GM21529 (cell line): Measurements from ENCODE around the gene LAMA1.
"Not testable (repeated sequence)": the region's sequence is repeated elsewhere in the genome, so short reads cannot be mapped to it uniquely, and the experiment has no call there.

ENCODE experiments used
- ATAC-seq: cut with Tn5 transposase; IDR thresholded peaks from one replicate; pipeline ENCODE4 v1.9.1; 2021; ENCODE audit not compliant: unreplicated experiment

The LAMA1 gene, protein sequence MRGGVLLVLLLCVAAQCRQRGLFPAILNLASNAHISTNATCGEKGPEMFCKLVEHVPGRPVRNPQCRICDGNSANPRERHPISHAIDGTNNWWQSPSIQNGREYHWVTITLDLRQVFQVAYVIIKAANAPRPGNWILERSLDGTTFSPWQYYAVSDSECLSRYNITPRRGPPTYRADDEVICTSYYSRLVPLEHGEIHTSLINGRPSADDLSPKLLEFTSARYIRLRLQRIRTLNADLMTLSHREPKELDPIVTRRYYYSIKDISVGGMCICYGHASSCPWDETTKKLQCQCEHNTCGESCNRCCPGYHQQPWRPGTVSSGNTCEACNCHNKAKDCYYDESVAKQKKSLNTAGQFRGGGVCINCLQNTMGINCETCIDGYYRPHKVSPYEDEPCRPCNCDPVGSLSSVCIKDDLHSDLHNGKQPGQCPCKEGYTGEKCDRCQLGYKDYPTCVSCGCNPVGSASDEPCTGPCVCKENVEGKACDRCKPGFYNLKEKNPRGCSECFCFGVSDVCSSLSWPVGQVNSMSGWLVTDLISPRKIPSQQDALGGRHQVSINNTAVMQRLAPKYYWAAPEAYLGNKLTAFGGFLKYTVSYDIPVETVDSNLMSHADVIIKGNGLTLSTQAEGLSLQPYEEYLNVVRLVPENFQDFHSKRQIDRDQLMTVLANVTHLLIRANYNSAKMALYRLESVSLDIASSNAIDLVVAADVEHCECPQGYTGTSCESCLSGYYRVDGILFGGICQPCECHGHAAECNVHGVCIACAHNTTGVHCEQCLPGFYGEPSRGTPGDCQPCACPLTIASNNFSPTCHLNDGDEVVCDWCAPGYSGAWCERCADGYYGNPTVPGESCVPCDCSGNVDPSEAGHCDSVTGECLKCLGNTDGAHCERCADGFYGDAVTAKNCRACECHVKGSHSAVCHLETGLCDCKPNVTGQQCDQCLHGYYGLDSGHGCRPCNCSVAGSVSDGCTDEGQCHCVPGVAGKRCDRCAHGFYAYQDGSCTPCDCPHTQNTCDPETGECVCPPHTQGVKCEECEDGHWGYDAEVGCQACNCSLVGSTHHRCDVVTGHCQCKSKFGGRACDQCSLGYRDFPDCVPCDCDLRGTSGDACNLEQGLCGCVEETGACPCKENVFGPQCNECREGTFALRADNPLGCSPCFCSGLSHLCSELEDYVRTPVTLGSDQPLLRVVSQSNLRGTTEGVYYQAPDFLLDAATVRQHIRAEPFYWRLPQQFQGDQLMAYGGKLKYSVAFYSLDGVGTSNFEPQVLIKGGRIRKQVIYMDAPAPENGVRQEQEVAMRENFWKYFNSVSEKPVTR (N-terminal part only)

DNA sequence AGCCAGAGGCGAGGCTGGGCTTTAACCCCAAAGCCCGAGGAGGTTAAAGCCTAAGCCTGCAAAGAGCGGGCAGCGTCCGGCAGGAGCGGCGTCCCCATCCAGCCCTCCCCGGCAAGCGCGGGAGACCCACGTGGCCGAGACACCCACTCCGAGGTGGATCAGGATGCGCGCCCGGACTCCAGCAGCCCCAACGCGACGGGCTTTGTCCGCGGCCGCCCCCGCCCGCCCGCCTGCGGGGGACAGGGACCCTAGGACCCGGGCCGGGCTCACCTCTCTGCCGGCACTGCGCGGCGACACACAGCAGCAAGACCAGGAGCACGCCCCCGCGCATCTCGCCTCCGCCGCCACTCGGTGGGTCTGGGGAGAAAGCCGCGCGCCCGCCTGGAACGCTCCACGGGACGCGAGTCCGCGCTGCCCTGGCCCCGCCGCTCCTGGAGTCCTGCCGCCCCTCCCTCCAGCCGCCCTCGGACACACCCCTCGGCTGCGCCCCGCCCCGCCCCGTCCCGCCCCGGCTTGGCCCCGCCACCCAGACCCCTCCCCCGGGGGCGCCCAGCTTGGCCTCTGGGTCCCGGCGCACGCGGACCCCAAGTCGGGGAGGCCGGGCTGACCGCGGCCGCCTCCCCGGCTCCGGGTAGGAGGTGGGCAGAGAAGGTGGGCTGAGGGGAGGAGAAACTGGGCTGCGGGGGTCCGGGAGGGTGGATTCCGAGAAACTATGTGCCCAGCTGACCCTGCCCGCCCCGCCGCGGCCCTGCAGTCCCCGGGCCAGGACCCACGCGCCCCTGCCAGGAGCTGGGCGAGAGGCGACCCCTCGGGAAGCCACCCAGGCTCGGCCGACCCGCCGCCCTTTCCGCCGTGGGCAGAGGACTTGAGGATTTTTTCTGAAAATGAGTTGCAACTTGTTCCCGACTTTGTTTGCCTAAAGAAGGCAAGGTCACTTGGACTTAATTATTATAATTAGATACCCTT is at the start of gene LAMA1:
Gene LAMA1 (minus strand): TSS at position 408 of the 966 bp plus-strand sequence. CDS start 77 bp downstream, at position 331.
- ATAC-seq: no peak

DNA sequence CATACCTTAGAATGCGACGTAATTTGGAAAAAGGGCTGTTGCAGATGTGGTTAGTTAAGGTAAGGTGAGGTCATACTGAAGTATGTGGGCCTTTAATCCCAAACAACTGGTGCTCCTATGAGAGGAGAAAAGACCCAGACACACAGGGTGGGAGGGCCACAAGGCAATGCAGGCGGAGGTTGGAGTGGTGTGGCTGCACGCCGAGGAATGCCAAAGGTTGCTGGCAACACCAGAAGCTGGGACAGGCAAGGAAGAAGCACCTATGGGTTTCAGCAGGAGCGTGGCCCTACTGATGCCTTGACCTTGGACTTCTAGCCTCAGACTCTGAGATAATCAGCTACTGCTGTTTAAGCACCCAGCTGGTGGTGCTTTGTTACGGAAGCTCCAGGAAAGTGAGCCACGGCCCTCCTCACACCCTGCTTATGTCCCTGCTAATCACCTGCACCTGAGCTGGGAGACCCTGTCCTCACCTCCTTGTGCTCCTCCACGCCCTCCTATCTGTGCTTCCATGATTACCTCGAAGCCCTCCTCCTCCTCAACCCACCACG is 48.3 kb upstream of the LAMA1 start:
- ATAC-seq: no peak

DNA sequence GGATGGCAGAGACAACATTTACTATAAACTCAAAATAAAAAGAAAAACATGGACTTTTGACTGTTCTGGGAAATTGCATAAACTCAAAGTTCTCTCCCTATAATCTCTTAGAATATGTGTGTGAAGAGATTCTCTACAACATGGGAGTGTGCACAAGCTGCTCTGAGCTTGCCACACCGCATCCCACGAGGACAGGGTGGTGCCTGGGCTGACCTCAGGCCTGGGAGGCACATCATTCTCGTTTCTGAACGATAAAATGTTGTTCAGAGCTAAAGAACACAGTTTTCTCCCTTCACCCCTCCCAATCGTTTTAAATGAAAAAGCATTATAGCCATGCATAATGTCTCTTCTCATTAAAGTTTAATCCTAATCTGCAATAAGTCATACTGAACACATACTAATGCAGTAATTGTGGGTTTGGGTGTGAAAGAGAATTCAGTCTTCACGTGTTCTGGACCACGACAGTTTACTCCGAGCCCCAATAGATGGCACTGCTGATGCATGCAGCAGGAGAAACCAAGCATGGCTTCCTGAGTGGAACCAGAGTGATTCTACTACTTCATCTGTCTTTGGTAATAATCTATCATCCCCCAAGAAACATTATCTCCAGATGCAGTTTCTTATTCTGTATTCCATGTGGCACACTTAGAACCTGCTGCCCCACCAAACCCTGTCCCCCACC is 46.9 kb upstream of the LAMA1 start:
- ATAC-seq: no peak

DNA sequence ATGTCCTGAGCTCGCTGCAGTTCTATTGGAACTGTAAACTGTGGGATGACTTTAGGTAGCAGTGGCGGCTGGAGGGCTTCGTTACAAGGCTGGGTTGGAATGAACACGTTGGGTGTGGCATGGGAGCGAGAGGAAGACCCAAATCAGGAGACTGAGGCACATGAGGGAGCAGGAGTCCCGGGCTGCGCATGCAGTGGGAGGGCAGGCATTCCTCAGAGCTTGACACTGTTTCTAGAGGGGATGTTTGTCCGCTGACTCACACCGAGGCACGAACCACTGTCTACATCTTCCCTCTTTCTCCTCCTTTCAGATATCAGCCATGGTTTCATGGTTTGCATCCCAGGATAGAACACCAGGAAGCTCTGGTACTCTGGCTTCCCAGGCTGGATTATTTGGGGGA is 40.6 kb upstream of the LAMA1 start:
- no peak for ATAC-seq

DNA sequence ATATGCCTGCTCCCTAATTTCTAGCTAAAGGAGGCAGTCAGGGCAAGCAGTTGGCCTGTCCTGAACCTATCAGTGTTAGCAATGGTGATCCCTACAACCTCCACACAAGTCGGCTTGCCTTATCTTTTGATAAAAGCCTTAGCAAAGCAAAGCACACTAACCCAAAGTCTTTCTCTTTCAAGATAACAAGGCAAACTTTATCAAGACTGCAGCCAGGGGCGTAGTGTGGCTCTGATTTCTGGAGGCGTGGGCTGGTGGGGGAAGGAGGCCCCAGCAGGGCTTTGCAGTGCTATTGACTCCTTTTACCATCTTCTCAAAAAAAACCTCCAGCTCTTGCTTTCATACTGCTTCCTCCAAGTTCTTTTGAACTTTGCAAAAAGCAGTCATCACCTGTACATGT is 40.2 kb upstream of the LAMA1 start:
- ATAC-seq: no peak

DNA sequence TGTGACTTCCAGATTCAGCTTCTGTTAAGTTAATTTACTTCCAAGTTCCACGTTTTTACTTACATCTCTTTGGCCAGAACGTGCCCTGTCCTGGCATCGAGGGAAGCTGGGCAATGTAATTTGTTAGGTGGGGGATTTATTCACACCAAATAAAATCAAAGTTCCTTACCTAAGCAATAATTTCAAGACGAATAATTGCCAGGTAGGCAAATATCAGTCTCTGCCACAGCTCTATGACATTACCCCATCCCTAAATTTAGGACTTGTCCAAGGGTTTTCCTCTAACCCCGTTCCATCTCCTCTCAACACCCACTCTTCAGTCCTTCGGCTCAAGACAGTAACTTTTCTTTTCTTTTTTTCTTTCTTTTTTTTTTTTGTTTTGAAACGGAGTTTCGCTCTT is 38.3 kb upstream of the LAMA1 start:
- ATAC-seq: no peak

DNA sequence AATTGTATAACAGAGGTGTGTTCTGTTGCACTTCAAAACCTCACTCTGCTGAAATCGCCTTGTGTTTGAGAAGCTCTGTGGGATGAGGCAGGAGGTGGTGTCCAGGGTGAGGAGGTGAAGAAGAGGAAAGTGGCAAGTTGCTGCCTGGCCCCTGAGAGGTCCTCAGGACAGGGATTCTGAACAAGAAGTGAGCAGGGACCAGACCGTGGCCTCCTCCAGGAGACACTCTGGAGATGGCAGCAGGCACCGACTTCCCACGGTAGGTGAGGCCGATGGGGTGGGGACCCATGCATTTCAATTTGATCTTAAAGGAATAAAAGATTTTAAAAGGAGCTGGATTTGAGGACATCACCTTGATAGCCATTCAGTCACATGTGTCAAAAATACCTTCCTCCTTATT is 37.5 kb upstream of the LAMA1 start:
- no peak for ATAC-seq

DNA sequence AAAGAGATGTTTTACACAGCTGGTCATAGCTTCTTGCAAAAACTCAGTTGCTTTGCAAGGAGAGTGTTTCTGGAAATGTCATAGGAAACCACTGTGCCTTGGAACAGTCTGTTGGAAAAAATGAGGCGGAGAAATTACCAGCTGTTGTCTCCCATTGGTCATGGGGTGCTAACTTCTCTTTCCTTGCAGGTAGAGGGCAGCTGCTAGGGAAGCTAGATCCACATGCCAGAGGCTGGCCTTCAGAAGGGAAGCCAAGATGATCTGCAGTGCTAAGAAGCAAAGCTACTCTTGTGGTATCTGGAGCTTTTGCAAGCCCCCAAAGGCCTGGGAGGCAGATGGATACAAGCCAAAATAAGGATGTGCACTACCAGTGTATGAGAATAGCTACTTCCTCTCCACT is 34.8 kb upstream of the LAMA1 start:
- ATAC-seq: no peak

DNA sequence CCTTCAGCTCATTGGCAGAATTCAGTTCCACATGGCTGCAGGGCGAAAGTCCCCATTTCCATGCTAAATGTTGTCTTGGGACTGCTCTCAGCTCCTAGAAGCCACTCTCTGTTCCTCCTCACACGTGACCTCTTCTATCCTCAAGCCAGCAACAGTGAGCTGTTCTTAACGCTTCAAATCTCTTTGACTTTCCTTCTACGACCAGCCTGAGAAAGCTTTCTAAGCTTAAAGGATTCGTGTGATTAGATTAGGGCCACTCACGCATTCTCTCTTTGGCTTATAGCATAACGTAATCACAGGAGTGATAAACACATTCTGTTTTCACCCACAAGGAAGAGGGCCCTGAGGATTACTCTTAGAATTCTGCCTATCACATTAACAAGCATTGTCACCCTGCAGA is 29.8 kb upstream of the LAMA1 start:
- ATAC-seq: no peak

DNA sequence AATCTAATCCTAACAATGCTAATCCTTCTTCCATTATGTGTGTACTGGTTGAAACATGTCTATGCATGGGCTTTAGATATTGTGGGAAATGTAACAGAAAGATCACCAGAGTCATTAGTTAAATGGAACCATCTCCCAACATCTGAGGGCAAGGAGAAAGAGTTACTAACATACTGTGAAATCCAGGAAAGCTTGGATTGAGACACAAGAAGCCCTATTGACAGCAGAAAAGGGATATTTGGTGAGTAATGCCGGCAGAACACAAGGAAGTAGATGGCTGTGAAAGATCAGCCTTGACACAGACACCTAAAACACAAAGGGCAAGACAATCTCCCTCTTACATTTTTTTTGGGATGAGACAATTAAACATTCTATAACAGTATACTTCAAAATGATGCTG is 28.5 kb upstream of the LAMA1 start:
- ATAC-seq: no peak

DNA sequence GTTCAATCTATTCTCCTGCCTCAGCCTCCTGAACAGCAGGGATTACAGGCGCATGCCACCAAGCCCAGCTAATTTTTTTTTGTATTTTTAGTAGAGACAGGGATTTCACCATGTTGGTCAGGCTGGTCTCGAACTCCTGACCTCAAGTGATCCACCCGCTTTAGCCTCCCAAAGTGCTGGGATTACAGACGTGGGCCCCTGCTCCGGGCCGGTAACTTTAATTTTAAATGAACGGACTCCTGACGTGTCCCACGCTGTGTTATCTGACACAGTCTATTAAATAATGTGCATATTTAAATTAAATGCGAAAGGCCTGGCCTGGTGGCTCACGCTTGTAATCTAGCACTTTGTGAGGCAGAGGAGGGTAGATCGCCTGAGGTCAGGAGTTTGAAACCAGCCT is 27.3 kb upstream of the LAMA1 start:
- ATAC-seq: not testable (repeated sequence)

DNA sequence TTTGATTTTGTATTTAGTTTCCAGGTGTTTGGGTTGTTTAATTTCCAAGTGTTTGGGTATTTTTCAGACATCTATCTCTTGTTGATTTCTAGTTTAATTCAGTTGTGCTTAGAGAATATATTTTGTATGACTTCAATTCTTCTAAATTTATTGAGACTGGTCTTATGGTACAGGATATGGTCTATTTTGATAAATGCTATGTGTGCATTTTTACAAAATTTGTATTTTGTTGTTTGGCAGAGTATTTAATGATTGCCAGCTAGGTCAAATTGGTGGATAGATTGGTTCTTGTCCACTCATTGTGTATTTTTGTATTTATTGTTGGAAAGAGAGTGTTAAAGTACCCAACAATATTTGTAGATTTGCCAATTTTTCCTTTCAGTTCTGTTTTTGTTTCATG is 23.7 kb upstream of the LAMA1 start:
- no peak for ATAC-seq

DNA sequence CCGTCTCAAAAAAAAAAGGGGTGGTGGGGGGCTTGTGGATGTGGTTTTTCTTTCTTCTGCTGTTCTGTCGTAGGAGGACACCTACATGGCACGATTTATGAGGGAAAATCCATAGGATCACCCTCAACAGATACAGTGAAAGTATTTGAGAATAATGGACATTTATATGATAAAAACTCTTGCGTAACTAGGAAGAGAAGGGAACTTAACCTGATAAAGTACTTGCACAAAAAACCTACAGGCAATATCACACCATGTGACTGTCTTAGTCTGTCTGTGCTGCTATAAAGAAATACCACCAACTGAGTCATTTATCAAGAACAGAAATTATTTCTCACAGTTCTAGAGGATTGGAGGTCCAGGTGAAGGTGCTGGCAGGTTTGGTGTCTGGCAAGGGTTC is 21.8 kb upstream of the LAMA1 start:
- no peak for ATAC-seq

DNA sequence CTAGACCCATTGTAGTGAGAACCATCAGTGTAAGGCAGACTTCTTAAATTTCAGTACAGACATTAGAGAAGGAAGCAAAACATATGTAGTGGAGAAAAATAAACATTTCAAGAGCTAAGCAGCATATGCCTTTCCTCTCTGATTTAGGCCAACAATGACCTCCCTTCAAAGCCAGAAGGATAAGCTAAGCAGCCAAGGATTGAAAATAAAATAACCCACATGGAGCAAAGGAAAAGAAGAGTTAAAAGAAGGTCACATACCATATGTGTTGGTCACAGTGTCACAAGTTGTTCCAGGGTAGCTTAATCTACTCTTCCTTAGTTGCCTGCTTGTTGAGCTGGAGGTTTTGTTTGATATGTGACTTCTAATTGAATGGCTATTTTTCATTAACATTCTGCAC is 15.6 kb upstream of the LAMA1 start:
- ATAC-seq: no peak

DNA sequence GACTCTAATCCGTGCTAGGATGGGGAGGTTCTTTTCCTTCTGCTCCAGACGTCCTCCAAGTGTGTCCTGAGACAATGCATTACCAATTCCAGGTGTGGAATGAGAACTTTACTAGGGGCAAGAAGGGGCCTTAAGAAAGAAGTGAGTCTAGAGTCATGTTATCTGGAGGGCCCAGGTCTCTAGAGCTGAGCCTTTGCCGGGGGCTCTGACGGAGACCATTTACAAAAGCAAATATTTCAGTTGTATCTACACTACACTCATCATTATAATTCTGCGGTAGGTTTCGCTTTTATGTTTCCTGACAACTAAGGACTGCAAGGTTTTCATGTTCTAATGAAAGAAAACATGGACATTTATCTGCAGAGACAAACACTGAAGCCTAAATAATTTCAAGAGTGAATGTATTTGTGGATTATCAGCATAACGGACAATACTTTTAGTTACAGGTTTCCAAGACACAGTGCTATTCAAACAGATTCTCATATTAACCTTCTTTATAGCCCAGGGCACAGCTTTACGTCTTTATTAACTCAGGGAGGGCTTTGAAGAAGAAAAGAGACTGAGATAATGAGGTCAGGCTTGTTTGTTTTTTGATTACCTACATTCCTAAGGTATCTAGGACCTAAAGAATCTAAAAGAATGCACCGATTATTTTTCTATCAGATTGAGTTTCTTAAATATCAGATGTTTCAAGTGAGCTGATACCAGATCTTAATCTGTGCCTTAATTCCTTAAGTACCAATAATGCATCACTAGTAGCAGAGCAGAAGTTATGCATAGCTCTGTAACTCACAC is 15.0 kb upstream of the LAMA1 start:
- no peak for ATAC-seq

DNA sequence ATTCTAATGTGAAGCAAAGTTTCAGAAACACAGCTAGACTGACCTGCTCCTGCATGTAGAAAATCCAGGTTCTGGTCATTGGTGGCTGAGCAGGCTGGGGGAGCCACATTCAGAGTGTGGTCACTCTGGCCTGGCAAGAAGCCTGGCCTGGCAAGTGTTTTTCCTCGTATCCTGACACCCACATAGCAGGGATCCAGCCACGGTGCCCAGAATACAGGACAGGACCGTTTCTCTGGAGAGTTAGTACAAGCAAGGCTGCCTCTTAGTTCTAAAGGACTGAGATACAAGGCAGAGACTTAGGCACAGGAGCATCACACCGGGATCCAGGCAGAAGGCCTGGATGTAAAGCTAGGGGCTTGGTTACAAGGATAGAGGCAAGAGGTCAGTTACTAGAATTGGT is 4.8 kb upstream of the LAMA1 start:
- ATAC-seq: no peak

DNA sequence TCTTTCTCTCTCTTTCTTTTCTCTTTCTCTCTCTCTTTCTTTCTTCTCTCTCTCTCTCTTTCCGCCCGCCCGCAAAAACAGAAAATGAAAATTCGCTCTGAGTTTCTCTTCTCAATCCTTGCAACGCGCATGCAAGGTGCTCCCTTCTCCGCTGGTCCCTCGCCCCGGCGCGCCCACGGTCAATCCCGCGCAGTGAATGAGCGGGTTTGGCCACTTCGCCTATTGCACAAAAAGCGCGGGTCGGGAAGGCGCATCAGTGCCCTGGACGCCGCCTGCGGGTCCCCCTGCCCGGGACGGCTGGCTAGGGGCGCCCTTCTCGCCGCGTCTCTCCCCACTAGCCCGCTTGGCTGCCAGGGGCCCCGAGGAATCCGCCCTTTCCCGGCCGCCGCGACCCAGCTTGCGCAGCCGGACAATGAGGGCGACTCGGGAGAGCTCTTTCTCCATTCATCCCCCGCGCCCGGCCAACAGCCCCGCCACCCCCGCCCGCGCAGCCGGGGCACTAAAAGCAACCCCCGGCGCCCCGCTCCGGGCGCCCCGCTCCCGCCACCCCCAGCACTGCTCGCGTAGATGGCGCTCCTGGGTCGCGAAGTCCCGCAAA is 706 bp downstream of the LAMA1 start:
- no peak for ATAC-seq
